Measurements from ENCODE around the gene CHURC1. TPM values are rescaled to one million over a fixed set of nuclear protein-coding genes. Genes with fewer than 3 reads are reported as not detected.
A peak's percentile ranks its signal among the peaks of the same experiment; 100 is the strongest.

CHURC1 gene
- total and polyA plus RNA-seq, 2 experiments from 2014 or later: 42.0 to 218 TPM

GRCh38 chr14:64954491-64955240, 40.4 kb downstream of the CHURC1 start:
- peaks cover 1% of the 10 kb centered on the region for H3K27me3 Mint-ChIP-seq (ENCODE audit: insufficient read depth, low read depth, poor library complexity)
- Histone ChIP-seq H3K36me3 (ENCODE audit: insufficient read depth) (no peaks in the 10 kb centered on the region; the same call in 1 of the 2 replicates), H3K4me1 (ENCODE audit: insufficient read depth) (peaks cover 28% of the 10 kb centered on the region), H3K27ac (ENCODE audit: low read depth) (peak overlapping the region; percentile 75; the same call in 1 of the 2 replicates), H4K20me1 (replicated peaks; ENCODE audit: insufficient read depth) (no peaks in the 10 kb centered on the region; the same call in 1 of the 2 replicates), H3K9me2 (ENCODE audit: insufficient read depth) (no peaks in the 10 kb centered on the region), H3K79me2 (replicated peaks; ENCODE audit: insufficient read depth) (peaks cover 9% of the 10 kb centered on the region), H3K4me2 (no peak overlapping the region), H3K4me3 (no peak overlapping the region), H3K27me3 (ENCODE audit: insufficient read depth) (no peaks in the 10 kb centered on the region), H3F3A (replicated peaks; ENCODE audit: low read depth) (peaks cover 10% of the 10 kb centered on the region), H2AFZ (no peak overlapping the region)
- peak overlapping the region; percentile 68; the same call in 1 of the 2 replicates for H3K27ac Mint-ChIP-seq
- H3K9me3 Mint-ChIP-seq: no peaks in the 10 kb centered on the region; the same call in 2 of the 3 replicates
- ATAC-seq (no peak), DNase-seq (ENCODE audit: low spot score) (no peak)
- no peak overlapping the region for H3K4me3 Mint-ChIP-seq
- H3K4me1 Mint-ChIP-seq: peaks cover 40% of the 10 kb centered on the region
- H3K36me3 Mint-ChIP-seq (ENCODE audit: low read depth): peaks cover 27% of the 10 kb centered on the region
- no peak for TF ChIP-seq EZH2phosphoT487 (IDR thresholded peaks at IDR 0.05; ENCODE audit: unreplicated experiment)
- no peak for TF ChIP-seq CREB1 (CRISPR knock-in tag; IDR thresholded peaks at IDR 0.05; ENCODE audit: low read depth)
- TF ChIP-seq, protein P1, sequence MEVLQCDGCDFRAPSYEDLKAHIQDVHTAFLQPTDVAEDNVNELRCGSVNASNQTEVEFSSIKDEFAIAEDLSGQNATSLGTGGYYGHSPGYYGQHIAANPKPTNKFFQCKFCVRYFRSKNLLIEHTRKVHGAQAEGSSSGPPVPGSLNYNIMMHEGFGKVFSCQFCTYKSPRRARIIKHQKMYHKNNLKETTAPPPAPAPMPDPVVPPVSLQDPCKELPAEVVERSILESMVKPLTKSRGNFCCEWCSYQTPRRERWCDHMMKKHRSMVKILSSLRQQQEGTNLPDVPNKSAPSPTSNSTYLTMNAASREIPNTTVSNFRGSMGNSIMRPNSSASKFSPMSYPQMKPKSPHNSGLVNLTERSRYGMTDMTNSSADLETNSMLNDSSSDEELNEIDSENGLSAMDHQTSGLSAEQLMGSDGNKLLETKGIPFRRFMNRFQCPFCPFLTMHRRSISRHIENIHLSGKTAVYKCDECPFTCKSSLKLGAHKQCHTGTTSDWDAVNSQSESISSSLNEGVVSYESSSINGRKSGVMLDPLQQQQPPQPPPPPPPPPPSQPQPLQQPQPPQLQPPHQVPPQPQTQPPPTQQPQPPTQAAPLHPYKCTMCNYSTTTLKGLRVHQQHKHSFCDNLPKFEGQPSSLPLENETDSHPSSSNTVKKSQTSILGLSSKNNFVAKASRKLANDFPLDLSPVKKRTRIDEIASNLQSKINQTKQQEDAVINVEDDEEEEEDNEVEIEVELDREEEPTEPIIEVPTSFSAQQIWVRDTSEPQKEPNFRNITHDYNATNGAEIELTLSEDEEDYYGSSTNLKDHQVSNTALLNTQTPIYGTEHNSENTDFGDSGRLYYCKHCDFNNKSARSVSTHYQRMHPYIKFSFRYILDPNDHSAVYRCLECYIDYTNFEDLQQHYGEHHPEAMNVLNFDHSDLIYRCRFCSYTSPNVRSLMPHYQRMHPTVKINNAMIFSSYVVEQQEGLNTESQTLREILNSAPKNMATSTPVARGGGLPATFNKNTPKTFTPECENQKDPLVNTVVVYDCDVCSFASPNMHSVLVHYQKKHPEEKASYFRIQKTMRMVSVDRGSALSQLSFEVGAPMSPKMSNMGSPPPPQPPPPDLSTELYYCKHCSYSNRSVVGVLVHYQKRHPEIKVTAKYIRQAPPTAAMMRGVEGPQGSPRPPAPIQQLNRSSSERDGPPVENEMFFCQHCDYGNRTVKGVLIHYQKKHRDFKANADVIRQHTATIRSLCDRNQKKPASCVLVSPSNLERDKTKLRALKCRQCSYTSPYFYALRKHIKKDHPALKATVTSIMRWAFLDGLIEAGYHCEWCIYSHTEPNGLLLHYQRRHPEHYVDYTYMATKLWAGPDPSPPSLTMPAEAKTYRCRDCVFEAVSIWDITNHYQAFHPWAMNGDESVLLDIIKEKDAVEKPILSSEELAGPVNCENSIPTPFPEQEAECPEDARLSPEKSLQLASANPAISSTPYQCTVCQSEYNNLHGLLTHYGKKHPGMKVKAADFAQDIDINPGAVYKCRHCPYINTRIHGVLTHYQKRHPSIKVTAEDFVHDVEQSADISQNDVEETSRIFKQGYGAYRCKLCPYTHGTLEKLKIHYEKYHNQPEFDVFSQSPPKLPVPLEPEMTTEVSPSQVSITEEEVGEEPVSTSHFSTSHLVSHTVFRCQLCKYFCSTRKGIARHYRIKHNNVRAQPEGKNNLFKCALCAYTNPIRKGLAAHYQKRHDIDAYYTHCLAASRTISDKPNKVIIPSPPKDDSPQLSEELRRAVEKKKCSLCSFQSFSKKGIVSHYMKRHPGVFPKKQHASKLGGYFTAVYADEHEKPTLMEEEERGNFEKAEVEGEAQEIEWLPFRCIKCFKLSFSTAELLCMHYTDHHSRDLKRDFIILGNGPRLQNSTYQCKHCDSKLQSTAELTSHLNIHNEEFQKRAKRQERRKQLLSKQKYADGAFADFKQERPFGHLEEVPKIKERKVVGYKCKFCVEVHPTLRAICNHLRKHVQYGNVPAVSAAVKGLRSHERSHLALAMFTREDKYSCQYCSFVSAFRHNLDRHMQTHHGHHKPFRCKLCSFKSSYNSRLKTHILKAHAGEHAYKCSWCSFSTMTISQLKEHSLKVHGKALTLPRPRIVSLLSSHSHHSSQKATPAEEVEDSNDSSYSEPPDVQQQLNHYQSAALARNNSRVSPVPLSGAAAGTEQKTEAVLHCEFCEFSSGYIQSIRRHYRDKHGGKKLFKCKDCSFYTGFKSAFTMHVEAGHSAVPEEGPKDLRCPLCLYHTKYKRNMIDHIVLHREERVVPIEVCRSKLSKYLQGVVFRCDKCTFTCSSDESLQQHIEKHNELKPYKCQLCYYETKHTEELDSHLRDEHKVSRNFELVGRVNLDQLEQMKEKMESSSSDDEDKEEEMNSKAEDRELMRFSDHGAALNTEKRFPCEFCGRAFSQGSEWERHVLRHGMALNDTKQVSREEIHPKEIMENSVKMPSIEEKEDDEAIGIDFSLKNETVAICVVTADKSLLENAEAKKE (CRISPR knock-in tag; IDR thresholded peaks at IDR 0.05): no peak
- TF ChIP-seq, protein P2, sequence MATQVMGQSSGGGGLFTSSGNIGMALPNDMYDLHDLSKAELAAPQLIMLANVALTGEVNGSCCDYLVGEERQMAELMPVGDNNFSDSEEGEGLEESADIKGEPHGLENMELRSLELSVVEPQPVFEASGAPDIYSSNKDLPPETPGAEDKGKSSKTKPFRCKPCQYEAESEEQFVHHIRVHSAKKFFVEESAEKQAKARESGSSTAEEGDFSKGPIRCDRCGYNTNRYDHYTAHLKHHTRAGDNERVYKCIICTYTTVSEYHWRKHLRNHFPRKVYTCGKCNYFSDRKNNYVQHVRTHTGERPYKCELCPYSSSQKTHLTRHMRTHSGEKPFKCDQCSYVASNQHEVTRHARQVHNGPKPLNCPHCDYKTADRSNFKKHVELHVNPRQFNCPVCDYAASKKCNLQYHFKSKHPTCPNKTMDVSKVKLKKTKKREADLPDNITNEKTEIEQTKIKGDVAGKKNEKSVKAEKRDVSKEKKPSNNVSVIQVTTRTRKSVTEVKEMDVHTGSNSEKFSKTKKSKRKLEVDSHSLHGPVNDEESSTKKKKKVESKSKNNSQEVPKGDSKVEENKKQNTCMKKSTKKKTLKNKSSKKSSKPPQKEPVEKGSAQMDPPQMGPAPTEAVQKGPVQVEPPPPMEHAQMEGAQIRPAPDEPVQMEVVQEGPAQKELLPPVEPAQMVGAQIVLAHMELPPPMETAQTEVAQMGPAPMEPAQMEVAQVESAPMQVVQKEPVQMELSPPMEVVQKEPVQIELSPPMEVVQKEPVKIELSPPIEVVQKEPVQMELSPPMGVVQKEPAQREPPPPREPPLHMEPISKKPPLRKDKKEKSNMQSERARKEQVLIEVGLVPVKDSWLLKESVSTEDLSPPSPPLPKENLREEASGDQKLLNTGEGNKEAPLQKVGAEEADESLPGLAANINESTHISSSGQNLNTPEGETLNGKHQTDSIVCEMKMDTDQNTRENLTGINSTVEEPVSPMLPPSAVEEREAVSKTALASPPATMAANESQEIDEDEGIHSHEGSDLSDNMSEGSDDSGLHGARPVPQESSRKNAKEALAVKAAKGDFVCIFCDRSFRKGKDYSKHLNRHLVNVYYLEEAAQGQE (IDR thresholded peaks at IDR 0.05; ENCODE audit: unreplicated experiment): no peak
- no peak for TF ChIP-seq CTCF (conservative IDR thresholded peaks at IDR 0.05; ENCODE audit: low read depth in 2 of 2)
- TF ChIP-seq JUNB (IDR thresholded peaks at IDR 0.05; ENCODE audit: unreplicated experiment): no peak
- TF ChIP-seq POLR2AphosphoS5 (IDR thresholded peaks at IDR 0.05; ENCODE audit: low read depth): no peak
- TF ChIP-seq, protein P3, sequence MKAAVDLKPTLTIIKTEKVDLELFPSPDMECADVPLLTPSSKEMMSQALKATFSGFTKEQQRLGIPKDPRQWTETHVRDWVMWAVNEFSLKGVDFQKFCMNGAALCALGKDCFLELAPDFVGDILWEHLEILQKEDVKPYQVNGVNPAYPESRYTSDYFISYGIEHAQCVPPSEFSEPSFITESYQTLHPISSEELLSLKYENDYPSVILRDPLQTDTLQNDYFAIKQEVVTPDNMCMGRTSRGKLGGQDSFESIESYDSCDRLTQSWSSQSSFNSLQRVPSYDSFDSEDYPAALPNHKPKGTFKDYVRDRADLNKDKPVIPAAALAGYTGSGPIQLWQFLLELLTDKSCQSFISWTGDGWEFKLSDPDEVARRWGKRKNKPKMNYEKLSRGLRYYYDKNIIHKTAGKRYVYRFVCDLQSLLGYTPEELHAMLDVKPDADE (IDR thresholded peaks at IDR 0.05): no peak
- TF ChIP-seq NANOG (IDR thresholded peaks at IDR 0.05; ENCODE audit: borderline replicate concordance): no peak
- no peak for TF ChIP-seq ZNF114 (CRISPR knock-in tag; IDR thresholded peaks at IDR 0.05)
- no peak for TF ChIP-seq STAT1 (IDR thresholded peaks at IDR 0.05; ENCODE audit: unreplicated experiment)
- TF ChIP-seq ZNF331 (CRISPR knock-in tag; IDR thresholded peaks at IDR 0.05; ENCODE audit: low read depth): no peak
- no peak for TF ChIP-seq EZH2 (IDR thresholded peaks at IDR 0.05; ENCODE audit: low read depth, unreplicated experiment)
